ENCODE results near the gene SEMA6B. TPM values are rescaled to one million over a fixed set of nuclear protein-coding genes. Genes with fewer than 3 reads are reported as not detected.
"Not testable (repeated sequence)": the region's sequence is repeated elsewhere in the genome, so short reads cannot be mapped to it uniquely, and the experiment has no call there.

Gene SEMA6B
- polyA plus RNA-seq, 1 experiment, result 0.66 TPM

GRCh38 chr19:4548238-4548584 lies 11.3 kb downstream of the SEMA6B start:
- ChIA-PET CTCF (interaction anchor here (0.5 to 1.7 kb wide), 2 partner anchors 82 to 88 kb away, joined by 5 to 10 read pairs; no protein-coding TSS in a partner anchor), POLR2A (interaction anchor here (0.6 kb wide), 1 partner anchor 16 kb away, joined by 5 read pairs; no protein-coding TSS in a partner anchor)
- no peak for DNase-seq (ENCODE audit: low read depth, low spot score)
- Histone ChIP-seq H3K9me3 (ENCODE audit: control insufficient read depth, insufficient read depth, low read length) (peaks cover 3% of the 10 kb centered on the region; the same call in 1 of the 2 replicates), H3K27me3 (ENCODE audit: control insufficient read depth, insufficient read depth, low read length) (no peaks in the 10 kb centered on the region), H3K4me3 (ENCODE audit: low read depth, low read length) (no peak overlapping the region), H3K27ac (ENCODE audit: low read depth, low read length) (no peak overlapping the region)
- TF ChIP-seq CTCF (IDR thresholded peaks at IDR 0.05; ENCODE audit: low read depth, low read length), result no peak

- peak; percentile 33; the same call in 1 of the 2 replicates for TF ChIP-seq CTCF (IDR thresholded peaks at IDR 0.05; ENCODE audit: low read depth, low read length)
- no peak for DNase-seq (ENCODE audit: low read depth, low spot score)
- Histone ChIP-seq H3K27ac (ENCODE audit: low read depth, low read length) (no peak overlapping the region), H3K4me3 (ENCODE audit: low read depth, low read length) (no peak overlapping the region), H3K27me3 (ENCODE audit: control insufficient read depth, insufficient read depth, low read length) (no peaks in the 10 kb centered on the region), H3K9me3 (ENCODE audit: control insufficient read depth, insufficient read depth, low read length) (peaks cover 3% of the 10 kb centered on the region; the same call in 1 of the 2 replicates)
- CTCF ChIA-PET, result interaction anchor here (0.5 to 1.7 kb wide), 4 partner anchors 19 to 284 kb away, joined by 3 to 10 read pairs (median 4); no protein-coding TSS in a partner anchor
- POLR2A ChIA-PET, result interaction anchor here (0.6 to 0.7 kb wide), 2 partner anchors 15 to 87 kb away, joined by 4 to 5 read pairs; no protein-coding TSS in a partner anchor
Observed at GRCh38 chr19:4547303-4548237, 11.9 kb downstream of the SEMA6B start.

- no peak for DNase-seq (ENCODE audit: low read depth, low spot score)
- Histone ChIP-seq H3K9me3 (ENCODE audit: control insufficient read depth, insufficient read depth, low read length) (peaks cover 4% of the 10 kb centered on the region), H3K27me3 (ENCODE audit: control insufficient read depth, insufficient read depth, low read length) (peaks cover 5% of the 10 kb centered on the region), H3K27ac (ENCODE audit: low read depth, low read length) (no peak overlapping the region), H3K4me3 (ENCODE audit: low read depth, low read length) (no peak overlapping the region)
- TF ChIP-seq CTCF (IDR thresholded peaks at IDR 0.05; ENCODE audit: low read depth, low read length), result no peak
- CTCF ChIA-PET, result interaction anchor here (1.4 kb wide), 1 partner anchor 23 kb away, joined by 4 read pairs; no protein-coding TSS in a partner anchor
- POLR2A ChIA-PET, result interaction anchor here (0.5 kb wide), 1 partner anchor 552 kb away, joined by 3 read pairs; no protein-coding TSS in a partner anchor
Observed at GRCh38 chr19:4543842-4544647, 15.4 kb downstream of the SEMA6B start.

- no peak overlapping the region for H3K27ac ChIP-seq (ENCODE audit: low read depth, low read length)
- no peak for TF ChIP-seq CTCF (IDR thresholded peaks at IDR 0.05; ENCODE audit: low read depth, low read length)
- ChIA-PET POLR2A (no interaction called here), CTCF (no interaction called here)
- H3K27me3 ChIP-seq (ENCODE audit: control insufficient read depth, insufficient read depth, low read length), result peaks cover 9% of the 10 kb centered on the region
- H3K4me3 ChIP-seq (ENCODE audit: low read depth, low read length), result no peak overlapping the region
- DNase-seq (ENCODE audit: low read depth, low spot score), result no peak
- H3K9me3 ChIP-seq (ENCODE audit: control insufficient read depth, insufficient read depth, low read length), result peaks cover 4% of the 10 kb centered on the region
Observed at GRCh38 chr19:4542896-4543841, 16.3 kb downstream of the SEMA6B start.

GRCh38 chr19:4541806-4542145 lies 17.7 kb downstream of the SEMA6B start:
- POLR2A ChIA-PET, result interaction anchor here (0.5 kb wide), 1 partner anchor 10 kb away, joined by 3 read pairs; no protein-coding TSS in a partner anchor
- H3K27ac ChIP-seq (ENCODE audit: low read depth, low read length); H3K9me3 ChIP-seq (ENCODE audit: control insufficient read depth, insufficient read depth, low read length); CTCF ChIA-PET; DNase-seq (ENCODE audit: low read depth, low spot score); H3K4me3 ChIP-seq (ENCODE audit: low read depth, low read length): not testable (repeated sequence)
- peaks cover 10% of the 10 kb centered on the region for H3K27me3 ChIP-seq (ENCODE audit: control insufficient read depth, insufficient read depth, low read length)

Measured in AG04450 (cell line).